K562 (cell line): ENCODE results near the gene ZDHHC8. TPM values are rescaled to one million over a fixed set of nuclear protein-coding genes. Genes with fewer than 3 reads are reported as not detected.

Source experiments
- ADNP ChIP-seq: fragments of 200-800 bp; sonication (Bioruptor generic); IDR thresholded peaks from 2 replicates; pipeline ENCODE4 v1.6.1; 2016; ENCODE audit warnings: missing genetic modification characterization, missing compliant biosample characterization
- CEBPZ ChIP-seq: fragments of 150-350 bp; IDR thresholded peaks from 2 replicates; pipeline ENCODE4 v1.6.1; 2014; ENCODE audit warnings: low read depth, mild to moderate bottlenecking, low read length, borderline replicate concordance
- CGGBP1 ChIP-seq: fragments of 250-450 bp; sonication (Bioruptor Pico); IDR thresholded peaks from 2 replicates; pipeline ENCODE4 v1.9.0; 2021; ENCODE audit warnings: mild to moderate bottlenecking
- CHD2 ChIP-seq: IDR thresholded peaks from 2 replicates; pipeline ENCODE4 v1.6.1; 2011; ENCODE audit warnings: low read depth, low read length
- CREBBP ChIP-seq: IDR thresholded peaks from one replicate; pipeline ENCODE4 v1.6.1; 2012; ENCODE audit warnings: low read depth, mild to moderate bottlenecking, control low read depth, inconsistent platforms, low read length
- CTCF ChIP-seq, 3 experiments: IDR thresholded peaks in 2 of 3; conservative IDR thresholded peaks in 1 of 3; 2 replicates each; pipeline ENCODE4 v1.5.1; 2011 to 2012; ENCODE audit warnings: low read length in 3 of 3, mild to moderate bottlenecking in 3 of 3, control low read depth in 2 of 3, improper control_type of control experiment in 1 of 3, inconsistent platforms in 1 of 3, low read depth in 1 of 3, mixed read lengths in 1 of 3, moderate library complexity in 1 of 3; ENCODE audit not compliant: insufficient read depth in 2 of 3
- DEAF1 ChIP-seq: fragments of 450-650 bp; formaldehyde crosslinking; IDR thresholded peaks from 2 replicates; pipeline ENCODE4 v1.4.0; 2020; ENCODE audit warnings: mild to moderate bottlenecking, moderate library complexity
- KDM1A ChIP-seq, 2 experiments: fragments of 450-650 bp; IDR thresholded peaks; 2 replicates each; pipeline ENCODE4 v1.6.1; 2016; ENCODE audit warnings: mild to moderate bottlenecking in 2 of 2
- NFIX ChIP-seq: fragments of 250-450 bp; sonication (Bioruptor Pico); IDR thresholded peaks from 2 replicates; pipeline ENCODE4 v1.4.0; 2020; ENCODE audit warnings: low read depth, mild to moderate bottlenecking, moderate library complexity
- PHF20 ChIP-seq: fragments of 450-650 bp; IDR thresholded peaks from 2 replicates; pipeline ENCODE4 v1.6.1; 2018; ENCODE audit not compliant: partially characterized antibody
- PTBP1 ChIP-seq: fragments of 200-400 bp; formaldehyde crosslinking; IDR thresholded peaks from 2 replicates; pipeline ENCODE4 v1.6.1; 2017; ENCODE audit warnings: low read depth, low read length
- RNF2 ChIP-seq: sonication (generic); IDR thresholded peaks from 2 replicates; pipeline ENCODE4 v1.6.1; 2016
- SMARCA4 ChIP-seq: fragments of 450-650 bp; IDR thresholded peaks from 2 replicates; pipeline ENCODE4 v1.6.1; 2016
- TAF15 ChIP-seq: fragments of 200-400 bp; formaldehyde crosslinking; IDR thresholded peaks from 2 replicates; pipeline ENCODE4 v1.6.1; 2017; ENCODE audit warnings: mild to moderate bottlenecking, low read depth, low read length, moderate library complexity
- ZNF217 ChIP-seq: sonication (generic); formaldehyde crosslinking; IDR thresholded peaks from 2 replicates; pipeline ENCODE4 v1.8.0; 2022; ENCODE audit warnings: mild to moderate bottlenecking, missing genetic modification reagents
- ZNF277 ChIP-seq: fragments of 250-450 bp; sonication (Bioruptor Pico); IDR thresholded peaks from 2 replicates; pipeline ENCODE4 v1.8.0; 2022; ENCODE audit warnings: inconsistent platforms, mild to moderate bottlenecking, moderate library complexity, borderline replicate concordance
- ZNF347 ChIP-seq: fragments of 450-650 bp; formaldehyde crosslinking; IDR thresholded peaks from 2 replicates; pipeline ENCODE4 v1.4.0; 2020; ENCODE audit warnings: low read depth, mild to moderate bottlenecking, moderate library complexity
- ZNF41 ChIP-seq: fragments of 250-450 bp; sonication (Bioruptor Pico); conservative IDR thresholded peaks from 2 replicates; pipeline ENCODE4 v1.4.0; 2020; ENCODE audit warnings: mild to moderate bottlenecking
- ZNF778 ChIP-seq: fragments of 450-650 bp; formaldehyde crosslinking; IDR thresholded peaks from 2 replicates; pipeline ENCODE4 v1.4.0; 2020; ENCODE audit warnings: mild to moderate bottlenecking, moderate library complexity
- polyA plus RNA-seq, 8 experiments: library from polyadenylated mRNA; depleted of rRNA in 4 of 8; stranded (reverse) in 5 of 8; unstranded in 3 of 8; fragments of >200 nt; fragmentation: Nextera tagmentation in 2 of 8; fragmentation: Illumina TruSeq in 1 of 8; extraction: Ambion mirVana in 2 of 8; extraction: Trizol in 1 of 8; gene quantifications; 2 replicates each; pipeline versions ENCODE4 v1.2.1 to v1.2.3, GENCODE V29; 2011 to 2014; ENCODE audit warnings: inconsistent platforms in 1 of 8, missing spikeins in 1 of 8
- total RNA-seq, 7 experiments: library from RNA; depleted of rRNA in 6 of 7; stranded (reverse); fragments of >200 nt in 6 of 7; fragmentation: Illumina TruSeq in 2 of 7; extraction: Trizol in 2 of 7; gene quantifications; 2 replicates each; pipeline versions ENCODE4 v1.2.1 to v1.2.3, GENCODE V29; 2011 to 2021; ENCODE audit warnings: low replicate concordance in 1 of 7

Gene ZDHHC8
- total and polyA plus RNA-seq, 9 of the 15 experiments (the other 6 are each of a cell fraction or from before 2014, with no cell fraction given), result 0.04 to 109 (median 16.4) TPM

GRCh38 chr22:20111689-20112622 is 19.6 kb upstream of the ZDHHC8 start (continued):
- TF ChIP-seq ZNF778 (CRISPR knock-in tag), result no peak
- no peak for TF ChIP-seq PHF20
- no peak for TF ChIP-seq CEBPZ
- no peak for TF ChIP-seq CREBBP
- TF ChIP-seq CHD2, result no peak; the same call in none of the 2 replicates
- no peak for TF ChIP-seq ZNF347
- TF ChIP-seq KDM1A (IDR thresholded peaks at IDR 0.05), result no peak
- TF ChIP-seq TAF15, result peak; percentile 87; the same call in 1 of the 2 replicates
- no peak for TF ChIP-seq NFIX (CRISPR knock-in tag)
- no peak; the same call in 1 of the 2 replicates for TF ChIP-seq CGGBP1 (CRISPR knock-in tag)
- TF ChIP-seq ZNF217 (CRISPR knock-in tag), result no peak
- no peak for TF ChIP-seq CTCF (IDR thresholded peaks at IDR 0.05 in 2 of 3, conservative IDR thresholded peaks at IDR 0.05 in 1 of 3; ENCODE audit: insufficient read depth in 2 of 3, low read depth in 1 of 3, low read length in 3 of 3)
- peak; percentile 11; the same call in 1 of the 2 replicates for TF ChIP-seq DEAF1 (CRISPR knock-in tag)
- TF ChIP-seq RNF2, result no peak
- TF ChIP-seq ZNF277 (CRISPR knock-in tag), result peak; percentile 74; the same call in 1 of the 2 replicates
- no peak for TF ChIP-seq SMARCA4
- TF ChIP-seq ADNP, result no peak
- TF ChIP-seq ZNF41 (CRISPR knock-in tag), result 0 out of 2 replicates have a peak, but pooled peaks have one; percentile 43
- peak; percentile 61; the same call in 1 of the 2 replicates for TF ChIP-seq PTBP1
